ENCODE results near the gene STARD7. TPM values are rescaled to one million over a fixed set of nuclear protein-coding genes. Genes with fewer than 3 reads are reported as not detected.
"Not testable (repeated sequence)": the region's sequence is repeated elsewhere in the genome, so short reads cannot be mapped to it uniquely, and the experiment has no call there.

STARD7 gene
- total RNA-seq, 1 donor from 2014 or later: 148 TPM

- intact Hi-C loops (cut with micrococcal nuclease): no loop called here
Measured at GRCh38 chr2:96167407-96168013, 41.1 kb downstream of the STARD7 start.

- intact Hi-C loops (cut with micrococcal nuclease): loop anchor here (1.0 kb wide), 1 partner anchor 19 kb away; the partner anchor contains the start of gene DUSP2
Measured at GRCh38 chr2:96164459-96165184, 44.0 kb downstream of the STARD7 start.

GRCh38 chr2:96163768-96164429 is 44.7 kb downstream of the STARD7 start:
- intact Hi-C loops (cut with micrococcal nuclease): loop anchor here (1.0 kb wide), 1 partner anchor 19 kb away; the partner anchor contains the start of gene DUSP2

GRCh38 chr2:96163415-96163767 is 45.2 kb downstream of the STARD7 start:
- intact Hi-C loops (cut with micrococcal nuclease): no loop called here

DNA sequence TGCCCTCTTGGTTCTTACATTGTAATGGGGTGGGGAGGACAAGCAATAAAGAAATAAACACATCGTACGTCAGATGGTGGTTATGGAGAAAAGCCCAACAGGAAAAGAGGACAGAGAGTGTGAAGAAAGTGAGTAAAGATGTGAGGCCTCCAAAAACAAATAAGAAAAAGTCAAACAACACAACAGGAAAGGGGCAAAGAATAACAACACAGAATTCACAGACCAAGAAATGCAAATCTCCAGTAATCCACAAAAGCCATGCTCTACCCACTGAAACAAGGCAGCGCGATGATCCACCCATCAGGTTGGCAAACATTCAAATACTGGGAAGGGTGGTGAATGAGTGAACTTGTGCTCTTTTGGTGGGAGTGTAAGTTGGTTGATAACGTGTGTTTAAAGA is 46.7 kb downstream of the STARD7 start:
- intact Hi-C loops (cut with micrococcal nuclease): no loop called here

DNA sequence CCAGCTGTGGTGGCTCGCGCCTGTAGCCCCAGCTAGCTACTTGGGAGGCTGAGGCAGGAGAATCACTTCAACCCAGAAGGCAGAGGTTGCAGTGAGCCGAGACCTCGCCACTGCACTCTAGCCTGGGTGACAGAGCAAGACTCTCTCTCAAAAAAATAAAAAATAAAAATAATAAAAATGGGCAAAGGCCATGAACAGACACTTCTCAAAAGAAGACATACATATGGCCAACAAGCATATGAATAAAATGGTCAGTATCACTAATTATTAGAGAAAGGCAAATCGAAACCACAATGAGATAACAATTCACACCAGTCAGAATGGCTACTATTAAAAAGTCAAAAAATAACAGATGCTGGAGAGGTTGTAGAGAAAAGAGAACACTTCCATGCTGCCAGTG is 48.3 kb downstream of the STARD7 start:
- intact Hi-C loops (cut with micrococcal nuclease): not testable (repeated sequence)

DNA sequence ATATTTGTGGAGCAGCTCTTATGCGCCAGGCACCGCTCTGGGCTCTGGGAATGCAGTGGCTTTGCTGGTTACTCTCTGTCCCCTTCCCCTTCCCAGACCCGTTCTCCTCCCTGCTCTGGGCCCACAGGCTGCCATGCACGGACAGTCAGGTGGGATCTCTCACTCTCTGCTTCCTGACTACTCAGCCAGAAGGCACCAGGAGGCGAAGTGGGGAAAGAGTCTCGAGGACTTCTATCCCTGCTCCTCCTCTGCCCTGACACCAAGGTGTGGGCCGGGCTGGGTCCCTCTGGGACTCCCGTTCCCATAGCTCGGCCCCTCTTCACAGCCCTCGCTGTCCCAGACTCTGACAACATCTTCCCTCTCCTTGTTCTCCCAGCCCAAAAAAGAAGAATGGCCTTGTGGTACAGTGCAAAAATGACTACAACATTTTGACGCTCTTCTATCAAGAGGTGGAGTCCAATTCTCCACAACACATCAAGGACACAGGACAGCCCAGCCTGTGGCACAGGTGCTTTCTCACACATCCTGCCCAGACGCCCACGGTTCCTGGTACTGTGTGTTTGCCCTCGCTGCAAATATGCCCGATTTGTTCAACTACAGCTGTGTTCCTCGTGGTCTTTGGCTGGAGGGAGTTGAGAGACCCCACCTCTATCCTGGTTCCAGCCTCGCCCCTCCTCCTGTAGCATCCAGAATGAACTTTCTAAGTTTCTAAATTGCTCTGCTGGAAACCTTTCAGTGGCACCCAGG is 49.4 kb downstream of the STARD7 start:
- intact Hi-C loops (cut with micrococcal nuclease): no loop called here

GRCh38 chr2:96158554-96158940 is 50.1 kb downstream of the STARD7 start:
- intact Hi-C loops (cut with micrococcal nuclease): no loop called here

DNA sequence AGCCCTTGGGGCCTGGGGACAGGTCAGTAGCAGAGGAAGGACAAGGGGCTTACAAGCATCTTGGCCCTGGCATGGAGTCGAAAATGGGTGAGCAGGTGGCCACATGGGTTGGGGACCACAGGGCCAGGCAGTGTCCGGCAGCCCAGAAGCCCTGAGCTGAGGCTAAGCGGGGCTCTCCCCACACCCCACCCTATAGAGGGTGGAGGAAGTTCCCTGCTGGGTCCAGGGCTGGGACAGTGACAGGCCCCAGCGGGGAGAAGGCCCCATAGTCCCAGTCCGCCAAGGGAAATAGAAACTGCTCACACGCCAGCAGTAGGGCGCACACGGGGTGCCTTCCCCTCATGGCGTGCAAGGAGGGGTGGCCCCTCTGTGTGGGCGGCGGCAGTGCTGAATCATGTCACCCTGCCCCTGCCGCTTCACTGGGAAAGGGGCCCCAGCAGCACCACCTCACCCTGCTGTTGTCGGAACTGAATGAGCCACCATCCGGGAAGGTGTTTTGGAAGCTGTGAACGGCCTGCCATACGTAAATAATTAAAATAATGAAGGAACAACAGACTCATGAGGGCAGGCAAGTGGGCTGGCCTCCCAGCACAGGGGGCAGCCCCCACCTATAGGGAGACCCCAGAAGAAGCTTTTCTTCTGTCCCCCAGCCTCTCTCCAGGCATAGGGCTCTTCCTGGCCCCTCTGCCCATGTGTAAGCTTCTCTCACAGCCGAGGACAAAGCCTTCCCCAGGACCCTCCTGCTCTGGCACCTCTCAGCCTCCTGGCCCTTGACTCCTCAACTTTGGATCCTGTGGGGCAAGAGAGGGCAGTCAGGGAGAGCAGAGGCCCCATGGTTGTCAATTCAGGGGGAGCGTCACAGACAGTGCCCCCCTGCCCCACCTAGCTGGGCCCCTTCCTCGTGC is 50.7 kb downstream of the STARD7 start:
- intact Hi-C loops (cut with micrococcal nuclease): no loop called here

- intact Hi-C loops (cut with micrococcal nuclease): loop anchor here (1.0 kb wide), 1 partner anchor 9 kb away; no protein-coding TSS in a partner anchor
Measured at GRCh38 chr2:96156926-96157648, 51.5 kb downstream of the STARD7 start.

DNA sequence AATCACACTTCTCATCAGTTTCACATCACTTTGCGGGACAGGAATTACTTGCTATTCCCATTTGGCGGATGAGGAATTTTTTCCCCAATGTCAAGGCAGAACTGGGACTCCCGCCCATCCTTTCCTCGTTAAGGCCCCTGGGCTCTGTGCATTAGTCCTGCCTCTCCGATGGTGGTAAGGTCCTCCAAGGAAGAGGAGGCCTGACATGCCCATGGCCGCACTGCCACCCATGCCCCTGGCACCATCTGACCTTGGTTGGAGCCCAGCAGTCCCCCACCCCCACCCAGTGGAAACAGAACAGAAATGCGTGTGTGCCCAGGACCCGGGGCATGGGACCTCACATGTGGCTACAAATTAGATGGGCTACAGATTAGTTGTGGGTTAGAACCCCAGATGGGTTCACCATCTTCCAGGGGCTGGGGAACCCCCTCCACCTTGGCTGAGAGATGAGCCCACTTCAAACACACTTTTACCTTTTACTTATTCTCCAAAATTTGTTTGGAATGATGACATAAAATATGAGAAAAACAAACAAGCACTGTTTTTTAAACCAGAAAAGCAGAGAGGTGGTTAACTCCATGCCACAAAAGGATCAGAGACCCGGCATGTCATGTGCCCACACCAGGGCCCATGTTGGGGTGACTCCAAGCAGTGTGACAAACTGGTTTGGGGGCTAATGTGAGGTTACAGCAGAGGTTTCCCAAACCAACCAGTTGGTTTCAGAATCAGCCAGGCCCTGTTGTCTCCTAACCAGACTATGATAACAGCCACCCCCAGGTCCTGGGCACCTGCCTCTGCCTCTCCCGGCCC is 52.4 kb downstream of the STARD7 start:
- intact Hi-C loops (cut with micrococcal nuclease): loop anchor here (1.0 kb wide), 1 partner anchor 8 kb away; no protein-coding TSS in a partner anchor

DNA sequence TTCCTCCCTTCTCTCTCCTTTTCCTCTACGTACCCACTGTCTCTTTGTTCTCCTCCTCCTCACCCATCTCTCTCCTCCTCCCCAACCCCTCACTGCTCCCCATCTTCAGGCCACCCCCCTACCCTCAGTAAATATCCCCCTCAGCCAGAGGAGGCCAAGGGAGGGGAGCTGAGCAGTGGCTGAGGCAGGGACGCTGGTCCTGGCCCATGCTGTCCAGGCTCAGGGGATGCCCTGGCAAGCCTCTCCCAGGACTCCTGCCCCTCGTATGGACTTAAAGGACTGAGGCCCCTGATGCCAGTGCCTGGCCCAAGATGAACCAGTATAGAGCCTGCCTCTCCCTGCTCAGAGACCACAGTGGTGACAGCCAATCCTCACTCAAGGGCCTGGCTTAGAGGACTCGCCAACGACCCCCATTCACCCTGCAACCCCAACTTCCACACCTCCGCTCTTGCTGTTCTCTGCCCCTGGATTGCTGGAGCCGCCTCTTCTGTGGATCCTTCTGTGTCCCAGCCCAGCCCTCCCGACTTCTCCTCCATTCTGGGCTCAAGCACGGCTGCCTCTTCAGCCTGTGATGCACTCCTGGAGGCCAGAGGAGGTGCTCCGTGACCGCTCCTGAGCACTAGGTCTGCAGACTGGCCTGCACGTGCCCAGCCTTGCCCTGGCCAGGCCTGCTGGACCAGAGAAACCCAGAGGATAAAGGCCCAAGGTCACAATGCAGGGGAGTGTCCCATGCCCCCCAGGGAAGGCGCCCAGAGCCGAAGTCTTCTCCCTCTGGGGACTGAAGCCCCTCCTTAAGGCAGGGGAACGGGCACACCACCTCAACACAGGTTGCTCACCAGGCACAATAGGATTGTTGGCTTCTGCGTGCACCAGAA is 53.9 kb downstream of the STARD7 start:
- intact Hi-C loops (cut with micrococcal nuclease): no loop called here

DNA sequence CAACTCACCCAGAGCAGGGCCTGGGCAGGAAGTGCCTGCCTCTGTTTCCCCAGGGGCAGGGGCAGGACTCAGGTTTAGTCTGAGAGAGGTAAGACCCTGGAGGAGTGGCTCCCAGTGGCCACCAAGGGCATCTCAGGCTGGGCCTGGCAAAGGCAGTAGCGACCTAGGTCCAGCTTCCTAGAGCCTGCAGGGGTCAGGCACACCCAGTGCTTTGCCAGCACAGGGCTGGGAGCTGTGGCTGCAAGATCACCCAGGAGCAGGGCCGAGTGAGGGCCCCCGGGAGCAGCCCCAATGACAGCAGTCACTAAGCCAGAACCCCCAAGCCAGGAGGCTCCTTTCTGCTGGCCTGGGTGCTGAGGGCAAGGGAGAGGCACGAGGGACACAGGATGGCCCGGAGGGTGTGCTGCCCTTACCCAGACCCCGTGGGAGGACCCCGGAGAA is 54.6 kb downstream of the STARD7 start:
- intact Hi-C loops (cut with micrococcal nuclease): no loop called here

GRCh38 chr2:96153291-96153713 is 55.3 kb downstream of the STARD7 start:
- intact Hi-C loops (cut with micrococcal nuclease): no loop called here

DNA sequence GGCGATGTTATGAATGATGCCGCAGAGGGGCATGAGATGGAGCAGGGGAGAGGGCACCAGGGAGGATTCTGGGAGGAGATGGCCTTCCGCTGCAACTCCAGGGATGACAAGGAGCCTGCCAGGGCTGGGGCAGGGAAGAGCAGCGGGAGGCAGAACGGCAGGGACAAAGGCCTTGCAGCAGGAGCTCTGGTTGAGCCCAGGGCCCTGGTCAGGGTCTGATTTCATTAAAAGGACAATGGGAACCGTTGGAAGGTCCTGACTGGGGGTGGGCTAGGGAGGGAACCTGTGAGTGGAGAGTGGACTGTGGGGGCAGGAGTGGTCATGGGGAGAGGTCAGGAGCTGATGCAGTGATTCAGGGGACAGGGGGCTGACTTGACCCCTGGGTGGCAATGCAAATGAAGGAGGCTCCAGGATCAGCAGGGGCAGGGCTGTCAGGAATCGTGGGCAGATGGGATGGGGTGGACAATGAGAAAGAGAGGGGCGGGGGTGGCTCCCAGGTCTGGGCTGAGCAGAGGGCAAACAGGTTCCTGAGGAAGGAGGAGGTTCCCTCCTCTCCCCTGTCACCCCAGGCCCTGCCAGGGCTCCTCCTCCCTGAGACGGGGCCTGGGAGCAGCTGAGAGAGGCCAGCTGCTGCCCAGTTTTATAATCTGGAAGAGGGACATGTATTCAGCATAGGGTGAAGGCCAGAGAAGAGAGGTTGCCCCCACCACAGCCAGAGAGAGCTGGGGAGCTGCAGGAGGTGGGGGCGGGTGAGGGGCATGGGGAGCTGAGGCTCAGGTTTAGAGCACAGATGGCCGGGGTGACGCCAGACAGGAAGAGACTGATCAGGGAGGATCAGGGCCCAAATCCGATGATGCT is 56.1 kb downstream of the STARD7 start:
- intact Hi-C loops (cut with micrococcal nuclease): no loop called here

DNA sequence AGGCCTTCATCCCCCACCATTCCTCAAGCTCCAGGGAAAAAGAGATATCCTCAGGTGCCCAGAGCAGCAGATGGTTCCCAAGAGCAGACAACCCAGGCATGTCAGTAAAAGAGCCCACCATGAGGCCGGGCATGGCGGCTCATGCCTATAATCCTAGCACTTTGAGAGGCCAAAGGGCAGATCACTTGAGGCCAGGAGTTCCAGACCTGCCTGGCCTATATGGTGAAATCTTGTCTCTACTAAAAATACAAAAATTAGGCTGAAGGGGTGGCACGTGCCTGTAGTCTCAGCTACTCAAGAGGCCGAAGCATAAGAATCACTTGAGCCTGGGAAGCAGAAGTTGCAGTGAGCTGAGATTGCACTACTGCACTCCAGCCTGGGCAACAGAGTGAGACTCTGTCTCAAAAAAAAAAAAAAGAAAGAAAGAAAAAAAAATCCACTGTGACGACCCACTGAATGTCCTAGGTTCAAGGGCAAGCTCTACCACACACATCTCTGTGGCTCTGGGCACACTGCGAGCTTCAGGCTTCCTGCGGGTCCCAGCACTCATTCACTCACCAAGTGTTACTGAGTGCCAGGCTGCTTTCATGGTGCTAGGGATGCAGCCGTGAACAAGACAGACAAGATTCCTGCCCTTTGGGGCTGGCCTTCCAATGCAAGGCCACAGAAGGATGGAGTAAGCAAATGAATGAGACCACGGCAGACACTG is 56.9 kb downstream of the STARD7 start:
- intact Hi-C loops (cut with micrococcal nuclease): no loop called here

All from T-helper 2 cell treated with Interferon-gamma antibody and Interleukin-4, amounts not matched to agents 100 ng/mL and 5 ng/mL, for 36 hours (primary cell).